Endothelial cell of umbilical vein (primary cell): ENCODE measurements around the gene GRK6.

Experiments used
- CTCF ChIP-seq, 2 donors: IDR thresholded peaks; 1 replicate in 1 of 2; 2 replicates in 1 of 2; pipeline ENCODE4 v1.5.1; 2011; ENCODE audit warnings: low read length in 2 of 2, mild to moderate bottlenecking in 2 of 2, moderate library complexity in 2 of 2, control low read depth in 1 of 2, inconsistent platforms in 1 of 2, low read depth in 1 of 2; ENCODE audit not compliant: insufficient read depth in 1 of 2; ENCODE audit errors: extremely low read depth in 1 of 2
- EZH2 ChIP-seq: IDR thresholded peaks from 2 replicates; pipeline ENCODE4 v1.6.1; 2012; ENCODE audit warnings: borderline replicate concordance, low read depth, mild to moderate bottlenecking, moderate library complexity, low read length, inconsistent platforms; ENCODE audit not compliant: severe bottlenecking
- JUN ChIP-seq: IDR thresholded peaks from 2 replicates; pipeline ENCODE4 v1.6.1; 2011; ENCODE audit warnings: borderline replicate concordance, low read depth; ENCODE audit not compliant: insufficient read length, insufficient read depth
- MAX ChIP-seq: IDR thresholded peaks from 2 replicates; pipeline ENCODE4 v1.6.1; 2011; ENCODE audit not compliant: insufficient read depth, insufficient read length
- POLR2A ChIP-seq: IDR thresholded peaks from 2 replicates; pipeline ENCODE4 v1.6.1; 2012; ENCODE audit warnings: low read depth, mild to moderate bottlenecking, control low read depth, low read length
- POLR2AphosphoS5 ChIP-seq: IDR thresholded peaks from 2 replicates; pipeline ENCODE4 v1.6.1; 2012; ENCODE audit warnings: low read depth, mild to moderate bottlenecking, control low read depth, low read length, moderate library complexity; ENCODE audit not compliant: insufficient read depth

- TF ChIP-seq CTCF (IDR thresholded peaks at IDR 0.05; ENCODE audit: extremely low read depth in 1 of 2, insufficient read depth in 1 of 2, low read depth in 1 of 2, low read length in 2 of 2): no peak
- TF ChIP-seq MAX: no peak
- no peak for TF ChIP-seq POLR2A
- TF ChIP-seq EZH2: no peak
- TF ChIP-seq JUN: no peak
- no peak for TF ChIP-seq POLR2AphosphoS5
These were observed 21.9 kb downstream of the GRK6 start for GRCh38 chr5:177448244-177448950.
